OCI-LY1 (cell line): Measurements from ENCODE around the gene COQ5.

Experiments used
- H2AFZ ChIP-seq: fragments of 200-600 bp; sonication (generic), shearing (Covaris generic); 2 replicates; pipeline ENCODE4 v1.6.0; 2014; ENCODE audit warnings: antibody characterized with exemption, mild to moderate bottlenecking, low read length
- H3F3A ChIP-seq: fragments of 200-600 bp; sonication (generic), shearing (Covaris generic); 2 replicates; pipeline ENCODE4 v1.6.0; 2014; ENCODE audit warnings: mild to moderate bottlenecking, antibody characterized with exemption, low read length, moderate library complexity; ENCODE audit not compliant: insufficient read depth
- H3K27ac ChIP-seq: fragments of 200-600 bp; sonication (generic); 2 replicates; pipeline ENCODE4 v1.5.1; 2014; ENCODE audit warnings: low read length, mixed run types, mild to moderate bottlenecking, low read depth; ENCODE audit not compliant: poor library complexity, severe bottlenecking
- H3K27me3 ChIP-seq: fragments of 200-600 bp; sonication (generic); 2 replicates; pipeline ENCODE4 v1.6.0; 2014; ENCODE audit warnings: antibody characterized with exemption, mild to moderate bottlenecking, low read length, moderate library complexity; ENCODE audit not compliant: insufficient read depth
- H3K36me3 ChIP-seq: fragments of 200-600 bp; sonication (generic); 2 replicates; pipeline ENCODE4 v1.6.1; 2014; ENCODE audit warnings: mild to moderate bottlenecking, antibody characterized with exemption, low read length, moderate library complexity, mixed read lengths; ENCODE audit not compliant: insufficient read depth
- H3K4me1 ChIP-seq: fragments of 200-600 bp; sonication (generic); 2 replicates; pipeline ENCODE4 v1.5.1; 2014; ENCODE audit warnings: mild to moderate bottlenecking, low read length, moderate library complexity; ENCODE audit not compliant: insufficient read depth, severe bottlenecking
- H3K4me2 ChIP-seq: fragments of 200-600 bp; sonication (generic), shearing (Covaris generic); 2 replicates; pipeline ENCODE4 v1.6.1; 2014; ENCODE audit warnings: low read length
- H3K4me3 ChIP-seq: fragments of 200-600 bp; sonication (generic); 2 replicates; pipeline ENCODE4 v1.5.1; 2014; ENCODE audit warnings: low read length, low read depth, mild to moderate bottlenecking, mixed read lengths; ENCODE audit not compliant: poor library complexity, severe bottlenecking
- H3K79me2 ChIP-seq: fragments of 200-600 bp; shearing (Covaris generic); 2 replicates; pipeline ENCODE4 v1.6.1; 2016; ENCODE audit warnings: mixed run types, low read length, mixed read lengths; ENCODE audit not compliant: insufficient read depth
- H3K9ac ChIP-seq: fragments of 200-600 bp; sonication (generic), shearing (Covaris generic); 2 replicates; pipeline ENCODE4 v1.6.1; 2014; ENCODE audit warnings: mild to moderate bottlenecking, low read length, mixed read lengths
- H3K9me2 ChIP-seq: fragments of 200-600 bp; sonication (generic), shearing (Covaris generic); 2 replicates; pipeline ENCODE4 v1.6.1; 2014; ENCODE audit warnings: low read depth, mild to moderate bottlenecking, low read length, mixed read lengths
- H3K9me3 ChIP-seq: fragments of 200-600 bp; shearing (Covaris generic); 2 replicates; pipeline ENCODE4 v1.6.1; 2014; ENCODE audit warnings: low read length, mixed read lengths
- H4K20me1 ChIP-seq: fragments of 200-600 bp; sonication (generic), shearing (Covaris generic); 2 replicates; pipeline ENCODE4 v1.6.0; 2016; ENCODE audit warnings: mild to moderate bottlenecking, low read length; ENCODE audit not compliant: insufficient read depth
- EZH2 ChIP-seq: fragments of 200-600 bp; sonication (generic), shearing (Covaris generic); IDR thresholded peaks from 2 replicates; pipeline ENCODE4 v1.8.0; 2017; ENCODE audit warnings: borderline replicate concordance, mixed run types, mild to moderate bottlenecking, antibody characterized with exemption, low read length, moderate library complexity, mixed read lengths
- TF ChIP-seq, protein P1 (sequence below): fragments of 200-600 bp; sonication (generic), shearing (Covaris generic); IDR thresholded peaks from 2 replicates; pipeline ENCODE4 v1.5.1; 2017; ENCODE audit warnings: mild to moderate bottlenecking, antibody characterized with exemption, low read length, moderate library complexity, mixed read lengths

COQ5 gene

DNA sequence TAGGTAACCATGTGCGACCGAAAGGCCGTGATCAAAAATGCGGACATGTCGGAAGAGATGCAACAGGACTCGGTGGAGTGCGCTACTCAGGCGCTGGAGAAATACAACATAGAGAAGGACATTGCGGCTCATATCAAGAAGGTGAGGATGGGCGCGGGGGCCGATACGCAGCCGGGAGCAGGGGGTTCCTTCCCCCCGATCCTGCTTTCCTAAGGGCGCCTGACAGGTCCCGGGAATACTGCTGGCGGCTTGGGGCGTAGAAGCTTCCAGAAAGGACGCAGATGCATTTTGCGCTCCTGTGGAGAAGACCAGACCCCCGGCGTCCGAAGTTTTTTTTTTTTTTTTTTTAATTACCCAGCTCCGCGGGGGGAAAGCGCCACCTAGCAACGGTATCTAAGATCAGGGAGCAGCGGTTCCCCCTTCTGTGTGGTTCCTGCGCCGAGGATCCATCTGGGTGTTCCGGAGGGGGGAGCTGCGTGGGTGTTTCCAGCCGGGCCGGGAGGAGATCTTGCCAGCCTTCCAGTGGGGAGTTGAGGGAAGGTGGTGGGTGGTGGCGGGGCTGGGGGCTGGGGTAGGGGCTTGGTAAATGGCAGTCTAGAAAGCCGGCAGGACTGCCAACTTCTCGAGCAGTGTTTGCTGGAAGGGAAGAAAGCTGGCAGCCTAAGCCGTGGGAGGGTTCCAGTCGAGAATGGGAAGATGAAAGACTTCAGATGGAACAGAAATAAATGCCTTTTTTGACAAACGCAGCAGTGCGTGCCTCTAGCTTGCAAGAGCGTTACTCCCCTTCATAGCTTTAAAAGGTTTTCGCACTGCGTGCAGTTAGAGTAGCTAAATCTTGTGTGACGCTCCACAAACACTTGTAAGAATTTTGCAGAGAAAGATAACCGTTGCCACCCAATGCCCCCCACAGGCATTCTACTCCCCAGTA is 32.3 kb downstream of the COQ5 start:
- peaks cover 19% of the 10 kb centered on the region for H3K79me2 ChIP-seq
- H3F3A ChIP-seq: peaks cover 4% of the 10 kb centered on the region
- peaks cover 30% of the 10 kb centered on the region for H3K36me3 ChIP-seq
- H3K4me1 ChIP-seq: peaks cover 23% of the 10 kb centered on the region
- no peaks in the 10 kb centered on the region for H3K9me3 ChIP-seq
- H3K4me2 ChIP-seq: peak overlapping the region; percentile 100
- H3K9me2 ChIP-seq: no peaks in the 10 kb centered on the region
- peak overlapping the region; percentile 81 for H3K27ac ChIP-seq
- H3K4me3 ChIP-seq: peak overlapping the region; percentile 98
- TF ChIP-seq, protein P1, sequence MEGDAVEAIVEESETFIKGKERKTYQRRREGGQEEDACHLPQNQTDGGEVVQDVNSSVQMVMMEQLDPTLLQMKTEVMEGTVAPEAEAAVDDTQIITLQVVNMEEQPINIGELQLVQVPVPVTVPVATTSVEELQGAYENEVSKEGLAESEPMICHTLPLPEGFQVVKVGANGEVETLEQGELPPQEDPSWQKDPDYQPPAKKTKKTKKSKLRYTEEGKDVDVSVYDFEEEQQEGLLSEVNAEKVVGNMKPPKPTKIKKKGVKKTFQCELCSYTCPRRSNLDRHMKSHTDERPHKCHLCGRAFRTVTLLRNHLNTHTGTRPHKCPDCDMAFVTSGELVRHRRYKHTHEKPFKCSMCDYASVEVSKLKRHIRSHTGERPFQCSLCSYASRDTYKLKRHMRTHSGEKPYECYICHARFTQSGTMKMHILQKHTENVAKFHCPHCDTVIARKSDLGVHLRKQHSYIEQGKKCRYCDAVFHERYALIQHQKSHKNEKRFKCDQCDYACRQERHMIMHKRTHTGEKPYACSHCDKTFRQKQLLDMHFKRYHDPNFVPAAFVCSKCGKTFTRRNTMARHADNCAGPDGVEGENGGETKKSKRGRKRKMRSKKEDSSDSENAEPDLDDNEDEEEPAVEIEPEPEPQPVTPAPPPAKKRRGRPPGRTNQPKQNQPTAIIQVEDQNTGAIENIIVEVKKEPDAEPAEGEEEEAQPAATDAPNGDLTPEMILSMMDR: peak; percentile 45
- no peak for TF ChIP-seq EZH2
- H3K27me3 ChIP-seq: no peaks in the 10 kb centered on the region
- H2AFZ ChIP-seq: no peak overlapping the region
- H3K9ac ChIP-seq: peak overlapping the region; percentile 92
- H4K20me1 ChIP-seq: no peaks in the 10 kb centered on the region

DNA sequence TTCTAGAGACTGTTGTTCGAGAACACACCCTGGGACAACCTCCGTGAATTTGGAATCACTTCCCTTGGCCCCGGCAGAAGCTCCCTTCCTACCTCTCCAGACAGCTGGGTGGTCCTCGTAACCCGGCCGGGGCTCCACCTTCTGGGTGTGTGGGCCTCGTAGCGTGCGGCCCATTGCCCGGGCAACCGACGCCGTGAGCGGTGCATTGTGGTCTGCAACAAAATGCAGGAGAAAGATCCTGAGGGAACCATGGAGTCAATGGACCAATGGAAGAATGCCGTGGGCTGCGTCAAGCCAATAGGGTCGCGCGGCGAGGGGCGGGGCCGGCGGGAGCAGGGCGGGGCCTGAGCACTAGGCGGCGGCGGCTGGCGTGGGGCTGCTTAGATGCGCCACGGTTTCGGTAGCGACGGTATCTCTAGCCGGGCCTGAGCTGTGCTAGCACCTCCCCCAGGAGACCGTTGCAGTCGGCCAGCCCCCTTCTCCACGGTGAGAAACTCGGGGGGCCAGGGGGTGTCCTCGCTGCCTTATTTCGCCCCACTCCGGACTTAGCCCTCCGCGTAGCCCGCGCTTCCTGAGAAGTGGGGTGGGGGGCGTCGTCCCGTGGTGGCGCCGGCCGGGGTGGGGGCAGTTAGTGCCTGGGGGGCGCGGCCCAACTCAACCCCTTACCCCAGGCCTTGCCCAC is 33.1 kb downstream of the COQ5 start, which contains the start of gene DYNLL1:
Gene DYNLL1, plus strand, starts transcription at position 383 of the 682 bp plus-strand sequence. CDS start 309 bp downstream, outside the sequence.
- H3K9me2 ChIP-seq: no peaks in the 10 kb centered on the region
- no peaks in the 10 kb centered on the region for H3K27me3 ChIP-seq
- no peaks in the 10 kb centered on the region for H4K20me1 ChIP-seq
- no peak within 1 kb of the TSS for H2AFZ ChIP-seq
- peaks cover 29% of the 10 kb centered on the region for H3K36me3 ChIP-seq
- TF ChIP-seq EZH2: no peak
- TF ChIP-seq, protein P1: no peak
- peak within 1 kb of the TSS; percentile 81 for H3K27ac ChIP-seq
- H3K4me3 ChIP-seq: peak within 1 kb of the TSS; percentile 98
- peaks cover 19% of the 10 kb centered on the region for H3K79me2 ChIP-seq
- H3K4me1 ChIP-seq: peaks cover 23% of the 10 kb centered on the region
- H3K4me2 ChIP-seq: peak within 1 kb of the TSS; percentile 100
- peaks cover 4% of the 10 kb centered on the region for H3F3A ChIP-seq
- peak within 1 kb of the TSS; percentile 92 for H3K9ac ChIP-seq
- H3K9me3 ChIP-seq: no peaks in the 10 kb centered on the region

GRCh38 chr12:120495186-120495730 is 33.7 kb downstream of the COQ5 start:
- H3K27me3 ChIP-seq: no peaks in the 10 kb centered on the region
- no peaks in the 10 kb centered on the region for H3K9me2 ChIP-seq
- H3F3A ChIP-seq: peaks cover 4% of the 10 kb centered on the region
- peak overlapping the region; percentile 86 for H3K9ac ChIP-seq
- peaks cover 19% of the 10 kb centered on the region for H3K79me2 ChIP-seq
- H3K4me3 ChIP-seq: peak overlapping the region; percentile 98
- peaks cover 24% of the 10 kb centered on the region for H3K36me3 ChIP-seq
- H4K20me1 ChIP-seq: no peaks in the 10 kb centered on the region
- TF ChIP-seq EZH2: no peak
- H3K4me2 ChIP-seq: peak overlapping the region; percentile 100
- H3K9me3 ChIP-seq: no peaks in the 10 kb centered on the region
- H3K27ac ChIP-seq: peak overlapping the region; percentile 37
- no peak overlapping the region for H2AFZ ChIP-seq
- H3K4me1 ChIP-seq: peaks cover 23% of the 10 kb centered on the region
